ENCODE measurements around the gene PML.
"Not testable (repeated sequence)": the region's sequence is repeated elsewhere in the genome, so short reads cannot be mapped to it uniquely, and the experiment has no call there.

Gene PML

DNA sequence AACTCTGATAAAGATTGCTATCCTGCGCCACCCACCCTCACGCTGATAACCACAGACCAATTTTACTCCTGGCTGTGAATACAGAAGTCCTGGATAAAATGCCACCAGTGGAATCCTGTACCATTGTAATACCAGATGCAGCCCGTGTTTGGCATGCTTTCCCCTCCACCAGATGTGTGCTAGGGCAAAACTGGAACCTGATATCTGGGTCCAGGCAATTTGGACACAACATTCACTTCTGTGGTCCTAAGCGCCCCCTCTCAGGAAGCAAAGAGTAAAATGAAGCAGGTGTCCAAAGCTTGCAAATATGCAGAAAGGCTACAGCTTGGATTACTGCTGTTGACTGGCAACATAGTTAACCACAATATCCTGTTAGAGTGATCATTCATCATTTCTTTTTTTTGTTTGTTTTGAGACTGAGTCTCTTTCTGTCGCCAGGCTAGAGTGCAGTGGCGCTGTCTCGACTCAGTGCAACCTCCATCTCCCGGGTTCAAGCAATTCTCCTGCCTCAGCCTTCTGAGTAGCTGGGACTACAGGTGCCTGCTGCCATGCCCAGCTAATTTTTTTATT is 35.4 kb upstream of the PML start:
- Histone ChIP-seq H3K36me3 (ENCODE audit: control insufficient read depth in 1 of 2, insufficient read depth in 2 of 2, low read length in 2 of 2) (no peaks in the 10 kb centered on the region), H3K27me3 (ENCODE audit: control insufficient read depth in 1 of 2, insufficient read depth in 2 of 2, low read length in 2 of 2) (no peaks in the 10 kb centered on the region), H3K4me3 (ENCODE audit: low read depth in 1 of 2, low read length in 2 of 2) (no peak overlapping the region), H3K9me3 (ENCODE audit: control insufficient read depth in 1 of 2, low read length in 2 of 2) (no peaks in the 10 kb centered on the region), H3K9ac (ENCODE audit: low read depth in 1 of 2, low read length in 2 of 2) (no peak overlapping the region), H3K4me1 (ENCODE audit: control insufficient read depth in 1 of 2, insufficient read depth in 2 of 2, low read length in 2 of 2) (peaks cover 5 to 10% of the 10 kb centered on the region in 2 donors), H3K27ac (ENCODE audit: low read depth, low read length) (no peak overlapping the region)

- H3K4me3 ChIP-seq (ENCODE audit: low read depth in 1 of 2, low read length in 2 of 2), result no peak overlapping the region
- no peak overlapping the region for H3K9ac ChIP-seq (ENCODE audit: low read depth in 1 of 2, low read length in 2 of 2)
- H3K36me3 ChIP-seq (ENCODE audit: control insufficient read depth in 1 of 2, insufficient read depth in 2 of 2, low read length in 2 of 2), result no peaks in the 10 kb centered on the region
- no peak overlapping the region for H3K27ac ChIP-seq (ENCODE audit: low read depth, low read length)
- H3K4me1 ChIP-seq (ENCODE audit: control insufficient read depth in 1 of 2, insufficient read depth in 2 of 2, low read length in 2 of 2), result peaks cover 6 to 11% of the 10 kb centered on the region in 2 donors
- no peaks in the 10 kb centered on the region for H3K27me3 ChIP-seq (ENCODE audit: control insufficient read depth in 1 of 2, insufficient read depth in 2 of 2, low read length in 2 of 2)
- no peaks in the 10 kb centered on the region for H3K9me3 ChIP-seq (ENCODE audit: control insufficient read depth in 1 of 2, low read length in 2 of 2)
Measured at GRCh38 chr15:73959801-73960200, 34.7 kb upstream of the PML start.

GRCh38 chr15:73960472-73961070 is 33.9 kb upstream of the PML start:
- H3K9me3 ChIP-seq (ENCODE audit: control insufficient read depth in 1 of 2, low read length in 2 of 2); H3K27ac ChIP-seq (ENCODE audit: low read depth, low read length); H3K4me3 ChIP-seq (ENCODE audit: low read depth in 1 of 2, low read length in 2 of 2); H3K27me3 ChIP-seq (ENCODE audit: control insufficient read depth in 1 of 2, insufficient read depth in 2 of 2, low read length in 2 of 2); H3K36me3 ChIP-seq (ENCODE audit: control insufficient read depth in 1 of 2, insufficient read depth in 2 of 2, low read length in 2 of 2); H3K9ac ChIP-seq (ENCODE audit: low read depth in 1 of 2, low read length in 2 of 2): not testable (repeated sequence)
- peaks cover 13 to 18% of the 10 kb centered on the region in 2 donors for H3K4me1 ChIP-seq (ENCODE audit: control insufficient read depth in 1 of 2, insufficient read depth in 2 of 2, low read length in 2 of 2)

DNA sequence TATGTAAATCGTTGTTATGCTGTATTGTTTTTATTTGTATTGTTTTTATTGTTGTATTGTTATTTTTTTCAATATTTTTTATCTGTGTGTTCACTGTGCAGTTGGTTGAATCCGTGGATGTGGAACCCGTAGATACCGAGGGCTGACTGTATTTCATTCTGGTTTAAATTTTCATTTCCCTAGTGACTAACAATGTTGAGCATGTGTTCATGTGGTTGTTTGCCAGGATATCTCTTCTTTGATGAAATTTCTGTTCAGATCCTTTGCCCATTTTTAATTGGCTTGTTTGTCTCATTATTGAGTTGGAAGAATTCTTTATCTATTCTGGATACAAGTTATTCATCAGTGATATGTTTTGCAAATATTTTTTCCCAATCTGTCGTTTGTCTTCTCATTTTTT is 32.1 kb upstream of the PML start:
- H3K27ac ChIP-seq (ENCODE audit: low read depth, low read length), result no peak overlapping the region
- no peaks in the 10 kb centered on the region for H3K36me3 ChIP-seq (ENCODE audit: control insufficient read depth in 1 of 2, insufficient read depth in 2 of 2, low read length in 2 of 2)
- H3K27me3 ChIP-seq (ENCODE audit: control insufficient read depth in 1 of 2, insufficient read depth in 2 of 2, low read length in 2 of 2), result no peaks in the 10 kb centered on the region
- no peak overlapping the region for H3K4me3 ChIP-seq (ENCODE audit: low read depth in 1 of 2, low read length in 2 of 2)
- H3K4me1 ChIP-seq (ENCODE audit: control insufficient read depth in 1 of 2, insufficient read depth in 2 of 2, low read length in 2 of 2), result peaks cover 8 to 32% of the 10 kb centered on the region in 2 donors
- H3K9me3 ChIP-seq (ENCODE audit: control insufficient read depth in 1 of 2, low read length in 2 of 2), result no peaks in the 10 kb centered on the region
- no peak overlapping the region for H3K9ac ChIP-seq (ENCODE audit: low read depth in 1 of 2, low read length in 2 of 2)

DNA sequence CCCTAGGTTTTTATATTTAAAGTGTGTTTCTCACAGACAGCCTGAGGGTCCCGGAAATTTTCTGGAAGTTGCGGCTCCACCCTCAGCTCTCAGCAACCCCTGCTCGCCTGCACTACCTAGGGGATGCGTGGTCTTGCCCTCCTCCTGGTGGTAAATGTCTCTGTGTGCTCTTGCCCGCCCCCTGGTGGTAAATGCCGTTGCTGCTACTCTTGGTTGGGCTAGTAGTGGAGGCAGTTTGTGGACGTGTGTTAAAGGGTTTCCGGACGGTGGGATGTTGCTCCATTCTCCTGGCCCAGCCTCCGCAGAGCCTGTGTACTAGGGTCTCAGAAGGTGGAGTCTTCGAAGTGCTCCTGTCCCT is 29.8 kb upstream of the PML start:
- peaks cover 7 to 25% of the 10 kb centered on the region in 2 donors for H3K4me1 ChIP-seq (ENCODE audit: control insufficient read depth in 1 of 2, insufficient read depth in 2 of 2, low read length in 2 of 2)
- peak overlapping the region; percentile 33 for H3K27ac ChIP-seq (ENCODE audit: low read depth, low read length)
- H3K9ac ChIP-seq (ENCODE audit: low read depth in 1 of 2, low read length in 2 of 2), result peak overlapping the region in 1 of 2 donors; percentile 14
- no peaks in the 10 kb centered on the region for H3K27me3 ChIP-seq (ENCODE audit: control insufficient read depth in 1 of 2, insufficient read depth in 2 of 2, low read length in 2 of 2)
- no peaks in the 10 kb centered on the region for H3K9me3 ChIP-seq (ENCODE audit: control insufficient read depth in 1 of 2, low read length in 2 of 2)
- H3K36me3 ChIP-seq (ENCODE audit: control insufficient read depth in 1 of 2, insufficient read depth in 2 of 2, low read length in 2 of 2), result no peaks in the 10 kb centered on the region
- peak overlapping the region; percentile 37 to 47 for H3K4me3 ChIP-seq (ENCODE audit: low read depth in 1 of 2, low read length in 2 of 2)

DNA sequence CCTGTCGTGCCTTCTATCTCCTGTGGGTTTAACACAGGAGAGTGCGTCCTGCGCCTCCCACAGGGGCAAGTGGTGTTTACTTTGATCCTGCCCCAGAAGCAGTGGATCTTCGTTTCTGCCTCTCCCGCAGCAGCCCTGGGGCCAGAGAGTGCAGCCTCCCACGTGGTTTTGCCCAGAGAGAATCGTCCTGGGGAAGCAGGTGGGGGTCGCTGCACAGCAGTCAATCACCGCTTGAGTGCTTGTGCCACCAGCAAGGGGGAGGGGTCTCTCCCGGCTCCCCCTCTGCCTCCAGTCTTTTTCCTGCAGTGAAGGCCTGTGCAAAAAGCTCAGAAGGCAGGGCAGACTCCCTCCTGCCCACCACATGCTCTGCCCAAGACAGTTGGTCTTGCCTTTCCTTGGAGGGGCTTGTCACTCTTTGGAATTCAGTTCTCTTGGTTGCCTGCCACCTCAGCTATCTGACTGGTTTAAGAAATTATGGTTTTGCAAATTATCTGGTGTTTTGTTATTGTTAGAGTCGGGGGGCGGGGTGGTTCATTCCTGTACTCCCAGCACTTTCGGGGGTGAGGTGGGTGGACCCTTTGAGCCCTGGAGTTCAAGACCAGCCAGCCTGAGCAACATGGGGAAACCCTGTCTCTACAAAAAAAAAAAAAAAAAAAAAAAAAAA is 29.3 kb upstream of the PML start:
- Histone ChIP-seq H3K27ac (ENCODE audit: low read depth, low read length) (peak overlapping the region; percentile 33), H3K9ac (ENCODE audit: low read depth in 1 of 2, low read length in 2 of 2) (peak overlapping the region in 1 of 2 donors; percentile 14)

DNA sequence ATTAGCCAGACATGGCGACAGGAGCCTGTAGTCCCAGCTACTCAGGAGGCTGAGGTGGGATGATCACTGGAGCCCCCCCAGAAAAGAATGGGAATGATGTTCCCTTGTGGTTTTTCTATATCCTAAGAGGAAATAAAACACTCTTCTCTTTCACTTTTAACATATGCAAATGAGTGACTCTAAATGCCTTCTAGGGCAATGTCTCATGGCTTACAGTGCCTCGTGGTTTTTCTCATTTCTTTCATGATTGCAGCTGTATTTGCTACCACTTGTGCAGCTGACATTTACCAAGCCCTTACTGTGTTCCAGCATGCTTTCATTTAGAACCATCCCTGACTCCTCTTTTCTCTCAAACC is 28.8 kb upstream of the PML start:
- H3K27me3 ChIP-seq (ENCODE audit: control insufficient read depth in 1 of 2, insufficient read depth in 2 of 2, low read length in 2 of 2), result no peaks in the 10 kb centered on the region
- no peak overlapping the region for H3K9ac ChIP-seq (ENCODE audit: low read depth in 1 of 2, low read length in 2 of 2)
- no peak overlapping the region for H3K4me3 ChIP-seq (ENCODE audit: low read depth in 1 of 2, low read length in 2 of 2)
- H3K9me3 ChIP-seq (ENCODE audit: control insufficient read depth in 1 of 2, low read length in 2 of 2), result no peaks in the 10 kb centered on the region
- H3K4me1 ChIP-seq (ENCODE audit: control insufficient read depth in 1 of 2, insufficient read depth in 2 of 2, low read length in 2 of 2), result peaks cover 7 to 22% of the 10 kb centered on the region in 2 donors
- no peak overlapping the region for H3K27ac ChIP-seq (ENCODE audit: low read depth, low read length)
- H3K36me3 ChIP-seq (ENCODE audit: control insufficient read depth in 1 of 2, insufficient read depth in 2 of 2, low read length in 2 of 2), result no peaks in the 10 kb centered on the region

More for the DNA sequence above, 29.3 kb upstream of the PML start:
- Histone ChIP-seq H3K9me3 (ENCODE audit: control insufficient read depth in 1 of 2, low read length in 2 of 2) (no peaks in the 10 kb centered on the region), H3K4me1 (ENCODE audit: control insufficient read depth in 1 of 2, insufficient read depth in 2 of 2, low read length in 2 of 2) (peaks cover 7 to 22% of the 10 kb centered on the region in 2 donors), H3K36me3 (ENCODE audit: control insufficient read depth in 1 of 2, insufficient read depth in 2 of 2, low read length in 2 of 2) (no peaks in the 10 kb centered on the region), H3K4me3 (ENCODE audit: low read depth in 1 of 2, low read length in 2 of 2) (peak overlapping the region; percentile 37 to 47), H3K27me3 (ENCODE audit: control insufficient read depth in 1 of 2, insufficient read depth in 2 of 2, low read length in 2 of 2) (no peaks in the 10 kb centered on the region)

DNA sequence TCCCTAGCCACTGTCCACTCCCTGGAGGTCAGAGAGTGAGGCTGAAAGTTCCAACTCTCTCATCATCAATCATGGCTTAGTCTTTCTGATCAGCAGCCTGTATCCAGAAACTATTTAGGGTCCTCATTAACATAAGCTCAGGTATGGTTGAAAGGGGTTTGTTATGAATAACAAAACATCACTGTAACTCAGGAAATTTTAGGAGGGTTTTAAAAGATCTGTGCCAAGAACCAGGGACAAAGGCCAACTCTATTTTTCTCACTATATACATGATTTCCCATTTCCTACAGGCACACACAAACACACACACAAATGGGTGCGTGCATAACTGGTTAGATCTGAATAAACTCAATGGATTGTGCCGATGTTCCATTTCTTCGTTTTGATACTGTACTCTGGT is 26.1 kb upstream of the PML start:
- Histone ChIP-seq H3K36me3 (ENCODE audit: control insufficient read depth in 1 of 2, insufficient read depth in 2 of 2, low read length in 2 of 2) (no peaks in the 10 kb centered on the region), H3K4me1 (ENCODE audit: control insufficient read depth in 1 of 2, insufficient read depth in 2 of 2, low read length in 2 of 2) (peaks cover 10 to 34% of the 10 kb centered on the region in 2 donors), H3K27ac (ENCODE audit: low read depth, low read length) (no peak overlapping the region), H3K27me3 (ENCODE audit: control insufficient read depth in 1 of 2, insufficient read depth in 2 of 2, low read length in 2 of 2) (no peaks in the 10 kb centered on the region), H3K9ac (ENCODE audit: low read depth in 1 of 2, low read length in 2 of 2) (no peak overlapping the region), H3K9me3 (ENCODE audit: control insufficient read depth in 1 of 2, low read length in 2 of 2) (no peaks in the 10 kb centered on the region), H3K4me3 (ENCODE audit: low read depth in 1 of 2, low read length in 2 of 2) (no peak overlapping the region)

- no peaks in the 10 kb centered on the region for H3K9me3 ChIP-seq (ENCODE audit: control insufficient read depth in 1 of 2, low read length in 2 of 2)
- H3K27ac ChIP-seq (ENCODE audit: low read depth, low read length), result no peak overlapping the region
- H3K9ac ChIP-seq (ENCODE audit: low read depth in 1 of 2, low read length in 2 of 2), result no peak overlapping the region
- H3K4me3 ChIP-seq (ENCODE audit: low read depth in 1 of 2, low read length in 2 of 2), result no peak overlapping the region
- H3K4me1 ChIP-seq (ENCODE audit: control insufficient read depth in 1 of 2, insufficient read depth in 2 of 2, low read length in 2 of 2), result peaks cover 10 to 34% of the 10 kb centered on the region in 2 donors
- no peaks in the 10 kb centered on the region for H3K36me3 ChIP-seq (ENCODE audit: control insufficient read depth in 1 of 2, insufficient read depth in 2 of 2, low read length in 2 of 2)
- no peaks in the 10 kb centered on the region for H3K27me3 ChIP-seq (ENCODE audit: control insufficient read depth in 1 of 2, insufficient read depth in 2 of 2, low read length in 2 of 2)
Measured at GRCh38 chr15:73969151-73969759, 25.3 kb upstream of the PML start.

GRCh38 chr15:73972984-73973682 is 21.4 kb upstream of the PML start:
- Histone ChIP-seq H3K27me3 (ENCODE audit: control insufficient read depth in 1 of 2, insufficient read depth in 2 of 2, low read length in 2 of 2) (peaks cover 0 to 9% of the 10 kb centered on the region in 2 donors), H3K36me3 (ENCODE audit: control insufficient read depth in 1 of 2, insufficient read depth in 2 of 2, low read length in 2 of 2) (no peaks in the 10 kb centered on the region), H3K4me3 (ENCODE audit: low read depth in 1 of 2, low read length in 2 of 2) (peak overlapping the region; percentile 50 to 51), H3K27ac (ENCODE audit: low read depth, low read length) (no peak overlapping the region), H3K9ac (ENCODE audit: low read depth in 1 of 2, low read length in 2 of 2) (peak overlapping the region in 1 of 2 donors; percentile 38), H3K4me1 (ENCODE audit: control insufficient read depth in 1 of 2, insufficient read depth in 2 of 2, low read length in 2 of 2) (peaks cover 8 to 12% of the 10 kb centered on the region in 2 donors), H3K9me3 (ENCODE audit: control insufficient read depth in 1 of 2, low read length in 2 of 2) (no peaks in the 10 kb centered on the region)

Data from duodenal mucosa (tissue), 2 donors.